KG1 (cell line): ENCODE data around the gene SLC15A3.
"Not testable (repeated sequence)": the region's sequence is repeated elsewhere in the genome, so short reads cannot be mapped to it uniquely, and the experiment has no call there.

ENCODE experiments used
- DNase-seq: peaks from one replicate; lab custom pipeline; 2025; lab: John Stamatoyannopoulos, UW

The SLC15A3 gene

GRCh38 chr11:60913793-60914632 is 38.0 kb downstream of the SLC15A3 start, which contains the start of gene TMEM109:
TMEM109 (plus strand) TSS chr11:60914158; CDS start chr11:60919694, 5,536 bp downstream.
- DNase-seq, result peak; percentile 100

- no peak for DNase-seq
Observed at GRCh38 chr11:60912851-60913528, 39.0 kb downstream of the SLC15A3 start.

GRCh38 chr11:60912223-60912850 is 39.6 kb downstream of the SLC15A3 start:
- no peak for DNase-seq

- DNase-seq, result no peak
Observed at GRCh38 chr11:60910711-60911380, 41.1 kb downstream of the SLC15A3 start.

GRCh38 chr11:60910281-60910687 is 41.7 kb downstream of the SLC15A3 start:
- DNase-seq, result no peak

GRCh38 chr11:60909680-60910280 is 42.2 kb downstream of the SLC15A3 start:
- not testable (repeated sequence) for DNase-seq

- DNase-seq, result no peak
Observed at GRCh38 chr11:60908803-60909202, 43.2 kb downstream of the SLC15A3 start.

GRCh38 chr11:60906132-60906972 is 45.6 kb downstream of the SLC15A3 start, which contains the start of gene PRPF19:
PRPF19 (minus strand) TSS chr11:60906585; CDS start chr11:60906382, 203 bp downstream.
- DNase-seq, result peak; percentile 99

- no peak for DNase-seq
Observed at GRCh38 chr11:60905551-60906113, 46.3 kb downstream of the SLC15A3 start.

GRCh38 chr11:60905047-60905446 is 46.9 kb downstream of the SLC15A3 start:
- DNase-seq, result no peak

- no peak for DNase-seq
Observed at GRCh38 chr11:60902625-60903024, 49.4 kb downstream of the SLC15A3 start.

- DNase-seq, result no peak
Observed at GRCh38 chr11:60900673-60901404, 51.1 kb downstream of the SLC15A3 start.

- no peak for DNase-seq
Observed at GRCh38 chr11:60899977-60900376, 52.0 kb downstream of the SLC15A3 start.

- DNase-seq, result peak; percentile 43
Observed at GRCh38 chr11:60899046-60899936, 52.7 kb downstream of the SLC15A3 start.

- no peak for DNase-seq
Observed at GRCh38 chr11:60897496-60897895, 54.5 kb downstream of the SLC15A3 start.

- DNase-seq, result no peak
Observed at GRCh38 chr11:60895687-60896086, 56.3 kb downstream of the SLC15A3 start.

GRCh38 chr11:60891103-60891741 is 60.8 kb downstream of the SLC15A3 start:
- no peak for DNase-seq

- DNase-seq, result no peak
Observed at GRCh38 chr11:60890696-60891095, 61.3 kb downstream of the SLC15A3 start.
